NK-92 (cell line): Measurements from ENCODE around the gene ONECUT1.

Experiments used
- DNase-seq: peaks from one replicate; lab custom pipeline; 2025; ENCODE audit not compliant: unreplicated experiment; lab: John Stamatoyannopoulos, UW

The ONECUT1 gene

DNA sequence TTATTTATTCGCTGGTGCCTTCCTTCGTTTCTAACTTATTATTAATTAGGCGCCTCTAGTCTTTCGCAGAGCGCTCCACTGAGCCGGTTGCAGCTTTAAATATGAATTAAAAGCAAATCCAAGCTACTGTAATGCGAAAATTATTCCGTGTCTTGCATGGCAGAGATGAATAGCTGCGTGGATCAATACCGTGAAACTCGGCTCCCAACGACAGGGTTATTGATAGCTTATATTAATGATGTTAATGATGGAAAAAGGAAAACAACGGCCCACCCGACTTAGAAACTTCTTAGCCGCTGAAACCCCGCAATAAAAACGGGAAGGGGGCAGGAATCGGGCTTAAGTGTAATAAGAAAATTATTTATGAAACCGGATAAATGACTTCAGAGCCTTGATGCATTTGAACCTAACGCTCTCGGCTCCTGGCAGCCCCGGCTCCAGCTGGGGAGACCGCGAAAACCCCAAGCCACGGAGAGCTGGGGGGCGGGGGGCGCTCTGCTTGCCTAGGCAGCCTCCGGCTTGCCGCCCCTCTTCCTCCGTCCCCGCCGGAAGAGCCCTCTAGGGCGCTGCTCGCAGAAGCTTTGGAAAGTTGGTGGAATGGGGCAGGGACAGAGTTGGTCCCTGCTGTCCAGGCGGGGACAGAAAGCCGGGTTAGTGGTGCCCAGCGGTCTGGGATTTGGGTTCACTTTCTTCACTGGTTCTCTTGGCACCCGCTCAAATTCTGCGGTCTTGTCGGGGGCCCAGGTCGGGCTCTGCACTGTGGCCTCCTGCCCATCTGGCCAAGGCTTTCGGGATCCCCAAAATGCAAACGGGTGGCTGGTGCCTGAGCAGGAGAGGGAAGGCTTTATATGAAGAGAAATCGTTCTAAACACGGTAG, 7.7 kb upstream of the ONECUT1 start:
- no peak for DNase-seq

DNA sequence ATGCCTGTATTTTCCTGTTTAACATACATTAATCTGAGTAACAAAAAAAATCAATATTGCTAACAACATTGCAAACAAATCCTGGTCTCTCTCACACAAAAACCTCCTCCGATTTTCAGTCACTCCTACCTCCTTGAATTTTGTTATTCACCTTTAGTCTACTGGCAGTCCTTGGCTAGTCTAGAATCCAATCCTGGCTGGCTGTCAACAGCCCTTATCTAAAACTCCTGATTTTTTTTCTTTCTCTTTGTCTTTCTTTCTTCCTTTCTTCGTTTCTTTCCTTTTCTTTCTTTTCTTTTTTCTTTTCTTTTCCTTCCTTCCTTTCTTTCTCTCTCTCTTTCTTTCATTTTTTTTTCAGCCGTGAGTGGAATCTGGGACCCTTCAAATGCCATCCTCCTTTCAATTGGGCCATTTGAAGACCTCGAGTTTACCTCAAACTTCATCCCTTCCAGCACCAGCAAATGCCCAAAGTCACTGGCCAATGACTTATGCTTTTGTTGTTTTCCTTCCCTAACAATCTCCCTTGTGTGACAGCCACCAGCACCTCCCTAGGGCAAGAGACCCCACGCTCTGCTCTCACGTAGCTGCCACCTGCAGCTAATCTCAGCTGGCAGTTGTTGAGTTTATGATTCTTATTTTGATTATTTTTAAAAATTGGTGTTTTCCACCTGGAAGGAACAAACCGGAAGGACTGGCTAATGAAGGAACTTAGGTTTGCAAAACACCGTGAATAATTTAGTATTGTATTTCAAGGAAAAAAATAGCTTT, 6.8 kb upstream of the ONECUT1 start:
- no peak for DNase-seq

DNA sequence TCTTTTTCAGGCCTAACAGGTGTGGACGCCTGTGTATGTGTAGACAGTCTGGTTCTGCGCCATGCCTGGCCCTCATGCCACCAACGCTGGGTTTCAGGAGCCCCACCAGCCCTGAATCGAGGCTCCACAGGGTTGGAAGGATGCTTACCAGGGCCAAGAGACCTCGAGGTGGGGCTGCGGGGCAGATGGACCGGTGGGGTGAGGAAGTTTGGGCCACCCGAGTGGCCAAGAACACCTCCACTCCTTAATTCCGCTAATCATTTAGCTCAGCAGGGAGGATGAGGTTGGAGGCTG, 6.0 kb upstream of the ONECUT1 start:
- DNase-seq = no peak

DNA sequence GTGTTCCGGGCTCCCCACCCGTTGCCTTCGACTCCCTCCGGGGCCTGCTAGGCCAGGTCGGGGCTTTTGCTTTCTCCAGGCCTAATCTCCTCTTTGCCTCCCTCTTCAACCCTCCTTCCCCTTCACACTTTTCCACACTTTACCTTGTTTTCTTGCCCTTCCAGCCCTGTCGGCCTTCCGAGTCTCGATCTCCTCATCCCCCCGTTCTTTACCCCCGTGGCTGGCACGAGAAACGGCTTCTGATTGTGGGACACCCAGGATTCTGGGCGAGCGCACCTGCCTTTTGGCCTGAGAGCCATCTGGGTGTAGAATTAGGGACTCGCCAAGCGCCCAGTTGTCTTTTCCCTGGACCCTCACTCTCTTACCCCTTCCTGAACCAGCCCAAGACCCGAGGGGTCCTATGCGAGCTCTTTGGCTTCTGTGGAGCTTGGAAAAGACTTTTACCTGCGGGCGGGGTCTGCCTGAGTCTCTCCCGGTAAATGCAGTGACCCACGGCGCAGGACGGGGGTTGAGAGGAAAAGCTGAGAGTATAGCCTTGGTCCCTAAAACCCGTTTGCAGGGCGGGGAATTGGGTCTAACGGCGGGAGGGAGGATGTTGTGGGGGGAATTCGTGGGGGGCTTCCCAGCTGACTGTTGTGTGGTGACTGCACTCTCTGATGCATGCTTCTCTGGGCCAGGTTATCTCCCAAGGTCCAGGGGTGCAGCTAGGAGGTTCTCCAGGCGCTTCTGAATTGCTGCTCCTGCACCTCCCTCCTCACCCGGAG, 5.5 kb upstream of the ONECUT1 start:
- DNase-seq = no peak

DNA sequence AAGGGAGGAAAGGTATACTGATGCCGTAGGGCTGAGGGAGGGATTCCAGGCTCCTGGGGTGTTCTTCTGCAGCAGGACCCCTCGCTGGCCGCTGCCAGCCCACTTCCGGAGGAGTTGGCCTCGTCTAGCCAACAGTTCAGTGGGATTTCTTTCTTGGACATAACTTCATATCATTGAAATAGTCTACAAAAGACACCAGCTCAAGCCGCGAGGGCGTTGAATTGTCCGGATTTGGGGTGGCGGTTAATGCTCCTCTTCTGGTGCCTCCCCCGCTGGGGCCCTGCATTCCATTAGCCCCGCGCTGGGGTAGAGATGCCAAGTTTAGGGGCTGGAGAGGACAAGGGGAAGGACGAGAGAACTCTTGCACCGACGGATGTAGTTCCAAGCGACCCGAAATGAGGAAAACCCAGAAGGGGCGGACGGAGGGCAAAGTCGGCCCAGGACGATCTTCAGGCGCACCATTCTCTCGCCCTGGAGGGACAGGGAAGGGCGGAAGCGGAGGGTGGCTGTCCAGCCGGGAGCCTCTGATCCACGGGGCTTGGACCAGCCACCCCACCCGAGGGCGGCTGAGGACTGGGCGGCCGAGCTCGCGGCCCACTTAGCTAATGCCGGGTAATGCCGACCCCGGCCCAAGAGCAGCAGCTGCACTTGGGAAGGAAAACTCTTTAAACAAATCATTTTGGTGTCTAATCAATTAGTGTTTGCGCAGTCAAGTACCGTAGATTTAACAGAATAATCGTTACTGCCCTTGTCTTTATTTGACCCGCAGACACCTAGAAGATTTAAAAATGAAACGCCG, 4.7 kb upstream of the ONECUT1 start:
- DNase-seq = no peak

DNA sequence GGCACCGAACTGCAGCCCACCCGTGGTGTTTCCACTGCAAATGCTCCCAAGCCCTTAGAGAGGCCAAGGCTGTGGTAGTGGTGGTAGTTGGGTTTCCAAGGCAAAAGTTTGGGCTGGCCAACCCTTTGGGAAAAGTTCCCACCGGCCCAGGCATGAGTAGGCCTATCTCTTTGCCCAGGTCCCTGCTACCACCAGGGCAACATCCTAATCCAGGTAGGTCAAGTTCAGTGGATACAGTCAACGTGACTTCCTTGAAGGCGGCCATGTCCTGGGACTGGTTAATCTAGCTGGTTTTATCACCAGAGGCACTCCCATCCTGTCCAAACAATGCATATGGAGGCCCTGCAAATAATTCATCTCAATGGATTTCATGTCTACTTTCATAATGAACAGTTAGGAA, 1.6 kb upstream of the ONECUT1 start:
- DNase-seq = no peak

DNA sequence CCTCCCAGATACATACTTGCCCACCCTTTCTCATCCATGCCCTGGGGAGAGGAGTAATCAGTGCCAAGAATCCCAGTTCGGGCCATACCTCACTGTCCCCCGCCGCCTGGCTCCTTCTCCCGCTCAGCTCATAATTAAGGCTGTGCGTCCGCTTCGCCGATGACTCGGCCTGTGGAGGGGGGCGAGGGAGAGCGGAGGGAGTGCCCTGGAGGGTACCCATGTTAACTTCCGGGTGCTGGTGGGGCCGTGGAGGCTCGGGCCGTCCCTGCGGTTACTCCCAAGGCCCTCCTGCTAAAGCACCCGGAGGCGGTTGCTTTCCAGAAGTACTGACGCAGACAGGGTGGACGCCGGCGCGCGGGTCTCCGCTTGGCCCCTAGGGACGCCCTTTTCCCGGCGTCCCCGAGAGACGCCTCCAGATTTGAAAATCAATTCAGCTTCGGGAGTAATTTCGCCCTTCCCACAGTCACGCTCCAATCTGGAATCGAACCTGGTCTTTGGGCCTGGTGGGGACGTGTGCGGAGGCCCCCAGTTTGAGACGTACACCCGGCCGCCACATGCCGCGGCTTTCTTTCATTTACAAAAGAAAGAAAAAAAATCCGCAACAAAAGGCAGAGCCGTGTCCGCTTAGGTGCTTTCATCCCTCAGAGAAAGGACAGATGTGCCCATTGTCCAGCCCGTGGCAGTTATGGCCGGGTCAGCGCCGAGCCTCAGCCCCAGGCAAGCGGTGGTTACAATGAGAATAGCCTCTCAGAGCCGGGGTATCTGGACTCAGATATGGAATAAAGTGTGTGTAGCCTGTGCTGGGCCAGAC, 1.0 kb upstream of the ONECUT1 start:
- no peak for DNase-seq

DNA sequence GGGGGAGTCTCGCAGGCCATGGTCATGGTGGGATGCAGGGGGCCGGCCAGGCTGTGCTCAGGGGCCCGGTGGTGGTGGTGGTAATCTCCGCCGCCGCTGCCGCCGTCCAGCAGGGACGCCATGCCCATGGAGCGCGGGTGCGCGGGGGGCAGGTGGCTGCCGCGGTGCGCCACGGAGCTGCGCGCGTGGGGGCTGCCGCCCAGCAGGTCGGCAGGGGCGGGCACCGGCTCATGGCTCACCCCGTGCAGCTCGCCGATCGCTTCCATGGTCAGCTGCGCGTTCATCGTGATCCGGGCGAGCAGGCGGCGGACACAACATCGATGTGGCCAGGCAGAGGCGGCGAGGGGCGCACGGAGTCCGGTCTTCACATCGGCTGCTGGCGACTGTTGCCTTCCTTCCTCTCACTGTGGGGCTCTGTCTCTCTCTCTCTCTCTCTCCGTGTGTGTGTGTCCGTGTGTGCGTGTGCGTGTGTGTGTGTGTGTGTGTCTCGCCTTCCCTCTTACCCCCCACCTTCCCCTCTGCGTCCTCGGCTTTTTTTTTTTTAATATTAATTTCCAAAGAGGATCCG, 451 bp downstream of the ONECUT1 start:
- DNase-seq = no peak

DNA sequence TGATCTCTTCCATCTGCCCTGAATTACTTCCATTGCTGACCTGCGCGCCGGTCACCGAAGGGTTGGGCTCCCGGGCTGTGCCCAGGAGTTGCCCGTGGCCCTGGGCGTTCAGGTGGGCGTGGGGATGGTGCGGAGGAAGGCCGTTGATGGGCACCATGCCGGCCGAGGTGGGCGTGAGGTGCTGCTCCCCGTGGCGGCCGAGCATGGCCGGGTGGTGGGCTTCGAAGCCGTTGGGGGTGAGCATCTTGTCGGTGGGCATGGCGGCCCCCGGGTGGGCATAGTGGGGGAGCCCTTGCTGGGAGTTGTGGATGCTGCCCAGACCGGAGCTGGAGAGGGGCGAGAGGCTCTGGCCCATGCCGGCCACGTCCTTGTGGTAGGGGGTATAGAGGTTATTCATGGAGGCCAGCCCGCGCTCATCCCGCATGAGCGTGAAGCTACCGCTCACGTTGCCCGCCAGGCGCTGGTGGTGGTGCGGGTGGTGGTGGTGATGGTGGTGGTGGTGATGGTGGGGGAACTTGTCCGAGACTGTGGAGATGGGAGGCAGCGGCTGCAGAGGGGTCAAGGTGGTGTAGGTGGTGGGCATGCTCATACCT, 1.0 kb downstream of the ONECUT1 start:
- no peak for DNase-seq

DNA sequence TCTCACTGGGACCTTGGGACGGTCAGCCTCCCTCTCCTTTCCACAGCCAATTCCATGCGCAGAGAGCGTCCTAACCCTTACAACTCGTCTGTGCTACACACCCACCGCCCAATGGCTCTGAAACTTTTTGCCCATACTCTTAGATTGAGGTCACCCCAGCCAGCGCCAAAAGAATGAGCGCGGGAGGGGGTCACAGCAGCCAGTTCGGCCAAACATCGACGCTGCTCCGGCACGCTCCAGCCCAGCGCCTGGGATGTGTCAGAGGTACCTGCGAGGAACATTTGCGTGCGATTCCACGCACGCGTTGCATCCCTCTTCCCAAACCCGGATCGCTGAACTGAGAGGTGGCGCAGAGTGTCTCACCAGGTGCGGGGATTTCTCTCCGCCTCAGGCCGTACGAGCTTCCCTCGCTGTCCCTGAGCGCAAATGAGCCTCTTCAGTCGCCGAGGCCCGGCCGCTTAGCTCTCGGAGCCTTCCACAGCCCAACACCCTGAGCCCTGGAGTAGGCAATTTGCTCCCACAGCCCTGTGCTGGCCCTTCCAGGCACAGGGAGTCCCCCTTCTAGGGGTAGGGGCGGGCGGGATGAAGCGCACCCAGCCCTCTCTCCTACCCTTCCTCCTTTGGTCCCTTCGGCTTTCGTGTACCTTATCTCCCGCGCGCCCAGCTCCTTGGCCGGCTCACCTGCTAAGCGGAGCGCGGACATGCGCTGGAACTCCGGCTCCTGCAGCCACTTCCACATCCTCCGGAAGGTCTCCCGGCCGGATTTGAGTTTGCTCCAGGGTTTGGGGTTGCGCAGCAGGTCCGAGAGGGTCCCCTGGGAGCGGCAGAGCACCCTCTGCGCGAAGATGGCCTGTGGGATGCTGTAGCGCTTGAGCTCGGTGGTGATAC, 1.8 kb downstream of the ONECUT1 start:
- DNase-seq = no peak

DNA sequence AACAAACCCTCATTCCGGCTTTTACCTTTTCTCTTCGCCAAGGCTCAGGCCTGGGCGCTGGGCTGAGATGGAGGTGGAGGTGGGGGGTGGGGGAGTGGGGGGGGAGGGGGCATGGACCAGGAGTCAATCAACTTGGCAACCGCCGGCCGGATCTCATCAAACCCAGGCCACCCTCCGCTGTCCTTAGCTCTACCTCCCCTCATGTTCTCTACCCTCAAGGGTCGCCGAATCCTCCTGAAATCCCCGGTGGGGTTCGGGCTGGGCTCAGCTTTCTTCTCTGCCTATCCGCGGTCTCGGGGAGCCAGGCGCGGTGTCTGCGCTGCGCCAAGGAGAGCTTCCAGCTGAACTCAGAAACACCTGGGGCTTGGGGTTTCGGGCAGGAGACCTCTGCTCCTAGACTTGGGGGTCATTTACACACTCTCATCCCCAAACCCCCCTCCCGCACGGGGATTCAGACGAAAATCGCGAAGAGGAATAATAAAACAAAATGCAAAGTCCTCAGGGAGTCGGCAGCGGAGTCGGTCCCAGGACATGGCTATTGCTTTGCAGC, 2.5 kb downstream of the ONECUT1 start:
- no peak for DNase-seq

DNA sequence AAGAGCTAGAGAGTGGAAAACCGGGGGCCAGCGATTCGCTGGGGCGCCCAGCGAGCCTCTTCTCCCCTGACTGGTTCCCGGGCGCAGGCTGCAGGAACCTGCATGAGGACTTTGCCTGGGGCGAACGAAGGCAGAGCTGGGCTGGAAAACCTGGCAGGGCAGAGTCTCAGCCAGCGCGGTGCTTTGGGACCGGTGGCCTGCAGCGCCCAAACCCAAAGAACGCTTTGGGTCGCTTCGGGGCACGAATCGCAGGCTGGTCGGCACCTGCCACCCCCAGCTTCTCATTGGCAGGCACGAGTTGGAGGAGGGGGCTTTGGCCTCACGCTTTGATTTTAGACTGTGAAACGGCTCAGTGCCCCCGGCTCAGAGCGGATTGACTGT, 3.0 kb downstream of the ONECUT1 start:
- DNase-seq = no peak

DNA sequence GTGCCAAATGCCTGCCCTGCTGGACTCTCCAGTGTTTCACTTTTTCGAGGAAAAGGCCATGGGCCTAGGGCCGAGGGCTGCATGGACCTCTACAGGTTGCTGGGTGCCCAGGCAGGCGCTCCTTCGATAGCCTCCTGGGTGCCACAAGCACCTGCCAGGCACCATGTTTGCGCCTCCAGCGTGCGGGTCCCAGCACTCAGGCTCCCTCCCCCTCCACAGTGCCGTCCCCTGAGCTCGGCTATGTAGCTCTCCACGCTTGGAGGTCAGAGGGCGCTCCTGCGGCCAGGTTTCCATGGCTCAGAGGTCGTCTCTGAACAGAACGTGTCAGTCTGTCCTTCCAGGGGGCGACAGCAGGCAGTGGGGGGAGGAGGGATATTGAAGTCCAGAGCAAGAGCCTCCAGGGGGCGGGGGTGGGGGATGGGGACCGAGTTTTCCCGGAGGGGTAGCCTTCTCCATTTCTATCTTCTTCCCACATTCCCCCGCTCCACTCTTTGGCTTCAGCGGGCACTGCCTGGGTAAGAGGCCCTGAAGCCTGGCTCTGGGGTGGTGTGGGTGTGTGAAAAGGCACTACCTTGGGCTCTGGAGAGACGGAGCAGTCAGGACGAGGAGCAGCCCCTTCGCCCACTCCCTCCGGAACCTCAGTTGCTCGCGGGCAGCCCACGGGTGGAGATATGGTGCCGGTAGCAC, 3.6 kb downstream of the ONECUT1 start:
- DNase-seq = no peak

DNA sequence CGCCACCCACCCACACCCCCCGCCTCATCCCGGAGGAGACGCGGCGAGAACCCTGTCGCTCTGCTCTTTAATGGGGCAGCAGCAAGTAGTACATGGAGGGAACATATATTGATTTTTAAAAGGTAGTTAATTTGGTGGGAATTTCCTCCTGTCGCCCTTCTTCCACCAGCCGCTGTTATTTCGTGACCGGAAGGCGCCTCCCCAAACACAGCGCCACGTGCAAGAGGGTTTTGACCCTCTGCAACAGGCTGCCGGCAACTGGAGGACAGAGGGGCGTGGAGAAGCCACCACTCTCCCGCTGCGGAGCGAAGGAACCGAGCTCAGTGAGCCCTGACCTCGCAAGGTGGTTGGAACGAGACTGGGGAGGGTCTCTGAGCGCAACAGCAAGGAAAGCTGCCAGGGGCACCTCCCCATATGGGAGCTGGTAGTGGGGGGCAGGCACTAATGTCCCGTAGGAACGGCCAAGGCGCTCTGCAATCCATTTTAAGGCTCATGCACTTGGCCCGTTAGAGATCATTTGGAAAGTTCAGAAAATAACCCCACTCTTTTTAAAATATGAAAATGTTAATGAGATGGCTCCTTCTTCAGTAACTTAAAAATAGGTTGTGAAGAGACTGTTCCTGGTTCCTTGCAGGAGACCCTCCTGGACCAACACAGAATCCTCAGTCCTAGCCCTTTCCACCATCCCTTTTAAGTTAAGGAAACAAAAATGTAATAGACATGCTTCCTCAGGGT, 4.3 kb downstream of the ONECUT1 start:
- no peak for DNase-seq

DNA sequence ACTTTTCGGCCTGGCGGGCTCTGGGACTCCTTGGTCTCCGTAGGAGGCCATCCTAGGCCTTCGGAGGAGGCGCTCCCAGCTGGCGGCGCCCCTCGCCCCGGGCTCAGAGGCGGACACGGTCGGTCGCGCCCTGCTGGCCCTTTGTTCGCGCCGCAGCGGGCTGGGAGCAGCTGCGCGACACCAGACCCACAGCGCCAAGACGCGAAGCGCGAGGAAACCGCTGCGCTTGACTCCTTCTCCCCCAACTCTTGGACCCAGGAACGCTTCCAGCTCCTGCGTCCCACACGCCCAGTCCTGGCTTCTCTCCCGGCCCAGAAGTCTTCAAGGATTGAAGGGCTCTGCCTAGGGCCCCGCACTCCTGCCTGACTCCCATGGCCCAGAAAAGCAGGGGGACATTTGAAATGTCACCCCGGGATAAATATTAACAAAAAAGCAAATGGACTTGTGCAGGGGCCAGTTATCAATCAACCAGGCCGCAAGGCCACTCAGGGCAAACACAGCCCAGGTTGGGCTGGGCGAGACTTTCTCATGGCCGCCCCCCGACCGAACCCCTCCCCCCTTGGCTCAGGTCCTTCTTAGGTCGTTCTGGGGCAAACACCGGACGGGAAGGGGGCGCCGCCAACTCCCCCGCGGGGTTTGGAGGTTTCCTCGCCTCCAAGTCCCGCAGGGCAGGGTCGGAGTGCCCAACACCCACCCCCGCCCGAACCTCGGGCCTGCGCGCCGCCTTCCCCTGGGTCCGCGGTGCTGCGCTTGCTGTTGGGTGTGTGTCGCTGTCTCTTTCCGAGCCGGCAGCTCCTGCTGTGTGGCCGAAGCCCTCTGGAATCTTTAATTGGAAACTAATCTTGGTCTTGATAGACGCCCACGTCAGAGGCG, 5.1 kb downstream of the ONECUT1 start:
- DNase-seq = no peak
